ENCODE data around the gene CHCHD6.

DNA sequence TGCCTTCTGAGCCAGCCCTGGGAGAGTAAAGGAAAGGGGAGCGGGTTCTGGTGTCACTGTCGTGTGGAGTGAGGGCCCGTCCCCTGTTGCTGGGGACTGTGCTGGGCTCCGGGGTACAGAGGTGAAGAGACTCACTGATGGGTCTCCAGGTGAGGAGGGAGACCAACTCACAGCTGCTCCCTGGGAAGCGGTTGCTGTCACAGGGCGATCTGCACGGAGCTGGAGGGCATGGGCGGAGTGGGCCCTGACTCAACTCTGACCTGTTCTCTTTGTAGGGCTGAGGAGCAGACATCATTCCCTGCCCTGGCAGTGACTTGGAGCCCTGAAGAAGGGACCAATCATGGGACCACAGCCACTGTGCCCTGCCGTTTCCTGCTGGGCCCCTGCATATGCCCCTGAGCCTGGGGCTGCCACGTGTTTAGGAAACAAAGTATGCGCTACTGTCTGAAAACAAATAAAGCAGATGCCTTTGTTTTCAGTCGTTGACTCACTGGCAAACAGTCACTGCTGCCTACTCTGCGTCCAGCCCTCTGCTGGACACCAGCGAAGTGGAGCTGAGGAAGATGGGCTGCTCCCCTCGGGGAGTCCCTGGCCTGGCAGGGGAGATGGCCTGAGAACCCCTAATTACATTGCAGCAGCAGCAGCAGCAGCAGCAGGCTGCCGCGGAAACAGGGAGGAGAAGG lies 256.0 kb downstream of the CHCHD6 start:
- TF ChIP-seq POLR2A (IDR thresholded peaks at IDR 0.05; ENCODE audit: low read length) (no peak), GATA1 (IDR thresholded peaks at IDR 0.05; ENCODE audit: low read depth, low read length) (no peak)

All from erythroblast (primary cell).